Left ventricle myocardium inferior (tissue), 1 donor: ENCODE data around the gene PPM1M. TPM values are rescaled to one million over a fixed set of nuclear protein-coding genes. Genes with fewer than 3 reads are reported as not detected.

ENCODE experiments used
- DNase-seq: peaks from one replicate; pipeline ENCODE4 v3.0.0-alpha.2; 2020
- H3K27ac ChIP-seq: fragments of 200-600 bp; replicated peaks from 2 replicates; pipeline ENCODE4 v1.8.0; 2021
- H3K27me3 ChIP-seq: fragments of 200-600 bp; 2 replicates; pipeline ENCODE4 v1.8.0; 2021; ENCODE audit warnings: low read depth
- H3K36me3 ChIP-seq: fragments of 200-600 bp; 2 replicates; pipeline ENCODE4 v1.8.0; 2021
- H3K4me1 ChIP-seq: fragments of 200-600 bp; 2 replicates; pipeline ENCODE4 v1.8.0; 2021
- H3K4me3 ChIP-seq: fragments of 200-600 bp; 2 replicates; pipeline ENCODE4 v1.8.0; 2021; ENCODE audit warnings: mild to moderate bottlenecking, moderate library complexity
- H3K9me3 ChIP-seq: fragments of 200-600 bp; replicated peaks from 2 replicates; pipeline ENCODE4 v1.8.0; 2021
- CTCF ChIP-seq: fragments of 200-600 bp; IDR thresholded peaks from 2 replicates; pipeline ENCODE4 v1.8.0; 2021; ENCODE audit warnings: antibody characterized with exemption, mild to moderate bottlenecking, borderline replicate concordance
- intact Hi-C: fragments of 100-400 bp; cut with micrococcal nuclease; formaldehyde crosslinking; loops from one replicate; pipeline ENCODE4 v1.11.0; 2022
- total RNA-seq: library from RNA; stranded (reverse); fragmentation: NEBNext Ultra II Directional; extraction: Animal tissue kit (Norgen Biotek cat#: 25700); gene quantifications from one replicate; pipeline ENCODE4 v1.2.1, GENCODE V29; 2021
- donor health status: DM: no; HTN: yes; CAD: no; lungs with severe emphysema.

PPM1M gene
- total RNA-seq, 1 donor from 2014 or later = 9.2 TPM

GRCh38 chr3:52228266-52228665, 17.3 kb upstream of the PPM1M start:
- intact Hi-C loops = loop anchor here (5.0 kb wide), 1 partner anchor 114 kb away; no protein-coding TSS in a partner anchor
- H3K36me3 ChIP-seq = peaks cover 57% of the 10 kb centered on the region
- TF ChIP-seq CTCF = no peak

GRCh38 chr3:52228751-52229291, 16.7 kb upstream of the PPM1M start:
- DNase-seq = no peak
- TF ChIP-seq CTCF = no peak
- intact Hi-C loops = loop anchor here (5.0 kb wide), 1 partner anchor 113 kb away; no protein-coding TSS in a partner anchor
- H3K4me3 ChIP-seq = no peak overlapping the region
- H3K9me3 ChIP-seq = no peaks in the 10 kb centered on the region
- no peaks in the 10 kb centered on the region for H3K27me3 ChIP-seq
- H3K36me3 ChIP-seq = peaks cover 59% of the 10 kb centered on the region
- peaks cover 24% of the 10 kb centered on the region for H3K4me1 ChIP-seq
- no peak overlapping the region for H3K27ac ChIP-seq

More at GRCh38 chr3:52228266-52228665, 17.3 kb upstream of the PPM1M start:
- H3K4me3 ChIP-seq = no peak overlapping the region
- no peaks in the 10 kb centered on the region for H3K9me3 ChIP-seq
- no peak overlapping the region for H3K27ac ChIP-seq
- H3K4me1 ChIP-seq = peaks cover 21% of the 10 kb centered on the region
- H3K27me3 ChIP-seq = no peaks in the 10 kb centered on the region
- no peak for DNase-seq

- peaks cover 27% of the 10 kb centered on the region for H3K4me1 ChIP-seq
- TF ChIP-seq CTCF = no peak
- no peak overlapping the region for H3K4me3 ChIP-seq
- intact Hi-C loops = loop anchor here (5.0 kb wide), 1 partner anchor 113 kb away; no protein-coding TSS in a partner anchor
- H3K36me3 ChIP-seq = peaks cover 59% of the 10 kb centered on the region
- H3K27ac ChIP-seq = no peak overlapping the region
- H3K27me3 ChIP-seq = no peaks in the 10 kb centered on the region
- DNase-seq = no peak
- H3K9me3 ChIP-seq = no peaks in the 10 kb centered on the region
These were observed 15.9 kb upstream of the PPM1M start for GRCh38 chr3:52229656-52230055.

- no peak for DNase-seq
- TF ChIP-seq CTCF = no peak
- Histone ChIP-seq H3K27ac (no peak overlapping the region), H3K27me3 (no peaks in the 10 kb centered on the region), H3K4me1 (peaks cover 35% of the 10 kb centered on the region), H3K4me3 (no peak overlapping the region), H3K36me3 (peaks cover 59% of the 10 kb centered on the region), H3K9me3 (no peaks in the 10 kb centered on the region)
- intact Hi-C loops = no loop called here
These were observed 15.1 kb upstream of the PPM1M start for GRCh38 chr3:52230461-52230860.

GRCh38 chr3:52230889-52231499, 14.6 kb upstream of the PPM1M start:
- H3K4me3 ChIP-seq = no peak overlapping the region
- H3K36me3 ChIP-seq = peaks cover 59% of the 10 kb centered on the region
- H3K9me3 ChIP-seq = no peaks in the 10 kb centered on the region
- no peak for TF ChIP-seq CTCF
- H3K27ac ChIP-seq = peak overlapping the region; percentile 40
- intact Hi-C loops = no loop called here
- H3K27me3 ChIP-seq = no peaks in the 10 kb centered on the region
- peaks cover 40% of the 10 kb centered on the region for H3K4me1 ChIP-seq
- no peak for DNase-seq
